Hepatocyte (in vitro differentiated cells): ENCODE results near the gene CNNM4.

ENCODE experiments used
- CTCF ChIP-seq: fragments of 200-600 bp; sonication (generic); IDR thresholded peaks from 2 replicates; pipeline ENCODE4 v1.5.1; 2016; ENCODE audit warnings: antibody characterized with exemption, mild to moderate bottlenecking; ENCODE audit not compliant: poor library complexity
- EZH2phosphoT487 ChIP-seq: fragments of 200-600 bp; sonication (generic); IDR thresholded peaks from one replicate; pipeline ENCODE4 v1.6.1; 2018; ENCODE audit warnings: antibody characterized with exemption, mild to moderate bottlenecking, low read depth, moderate library complexity; ENCODE audit not compliant: unreplicated experiment, severe bottlenecking

- no peak for TF ChIP-seq CTCF
- no peak for TF ChIP-seq EZH2phosphoT487
These were observed 87.6 kb downstream of the CNNM4 start for GRCh38 chr2:96848264-96848663.
